Loucy (cell line): ENCODE results near the gene PKM.

ENCODE experiments used
- H2AFZ ChIP-seq: fragments of 200-600 bp; sonication (generic); 2 replicates; pipeline ENCODE4 v1.6.0; 2016; ENCODE audit warnings: antibody characterized with exemption, mild to moderate bottlenecking, low read length, moderate library complexity
- H3F3A ChIP-seq: fragments of 200-600 bp; 2 replicates; pipeline ENCODE4 v1.6.0; 2016; ENCODE audit warnings: antibody characterized with exemption, low read depth, mild to moderate bottlenecking
- H3K27me3 ChIP-seq: fragments of 200-600 bp; sonication (generic); 2 replicates; pipeline ENCODE4 v1.6.1; 2014; ENCODE audit warnings: low read length, mild to moderate bottlenecking; ENCODE audit not compliant: insufficient read depth, poor library complexity, severe bottlenecking
- H3K36me3 ChIP-seq: fragments of 200-600 bp; sonication (generic); 2 replicates; pipeline ENCODE4 v1.6.1; 2016; ENCODE audit warnings: low read length; ENCODE audit not compliant: insufficient read depth
- H3K4me1 ChIP-seq: fragments of 200-600 bp; sonication (generic); 2 replicates; pipeline ENCODE4 v1.5.1; 2014; ENCODE audit warnings: low read length, mild to moderate bottlenecking; ENCODE audit not compliant: insufficient read depth, poor library complexity, severe bottlenecking
- H3K4me2 ChIP-seq: fragments of 200-600 bp; sonication (generic); 2 replicates; pipeline ENCODE4 v1.6.0; 2014; ENCODE audit warnings: antibody characterized with exemption, low read length, low read depth, mild to moderate bottlenecking; ENCODE audit not compliant: poor library complexity, severe bottlenecking
- H3K4me3 ChIP-seq: fragments of 200-600 bp; sonication (generic); 2 replicates; pipeline ENCODE4 v1.5.1; 2014; ENCODE audit warnings: low read length, mild to moderate bottlenecking, mixed read lengths; ENCODE audit not compliant: poor library complexity, severe bottlenecking
- H3K79me2 ChIP-seq: fragments of 200-600 bp; sonication (generic); 2 replicates; pipeline ENCODE4 v1.6.1; 2014; ENCODE audit warnings: low read length; ENCODE audit not compliant: insufficient read depth
- H3K9ac ChIP-seq: fragments of 200-600 bp; sonication (generic); 2 replicates; pipeline ENCODE4 v1.6.0; 2014; ENCODE audit warnings: mild to moderate bottlenecking, low read depth, low read length, moderate library complexity; ENCODE audit not compliant: poor library complexity, severe bottlenecking
- H3K9me2 ChIP-seq: fragments of 200-600 bp; sonication (generic); replicated peaks from 2 replicates; pipeline ENCODE4 v1.6.1; 2016; ENCODE audit warnings: low read depth, low read length, mixed read lengths
- H3K9me3 ChIP-seq: fragments of 200-600 bp; sonication (generic); 2 replicates; pipeline ENCODE4 v1.6.1; 2014; ENCODE audit warnings: mild to moderate bottlenecking, antibody characterized with exemption, low read length, low read depth; ENCODE audit not compliant: insufficient read depth
- H4K20me1 ChIP-seq: fragments of 200-600 bp; sonication (generic); 2 replicates; pipeline ENCODE4 v1.6.0; 2014; ENCODE audit warnings: antibody characterized with exemption, low read length, mild to moderate bottlenecking; ENCODE audit not compliant: insufficient read depth, poor library complexity, severe bottlenecking
- EZH2phosphoT487 ChIP-seq: fragments of 200-600 bp; IDR thresholded peaks from 2 replicates; pipeline ENCODE4 v1.6.1; 2018; ENCODE audit warnings: antibody characterized with exemption, mild to moderate bottlenecking, moderate library complexity, borderline replicate concordance
- TF ChIP-seq, protein P1 (sequence below): fragments of 200-600 bp; sonication (generic); conservative IDR thresholded peaks from 2 replicates; pipeline ENCODE4 v1.5.1; 2014; ENCODE audit warnings: mild to moderate bottlenecking, antibody characterized with exemption, low read length

PKM gene

DNA sequence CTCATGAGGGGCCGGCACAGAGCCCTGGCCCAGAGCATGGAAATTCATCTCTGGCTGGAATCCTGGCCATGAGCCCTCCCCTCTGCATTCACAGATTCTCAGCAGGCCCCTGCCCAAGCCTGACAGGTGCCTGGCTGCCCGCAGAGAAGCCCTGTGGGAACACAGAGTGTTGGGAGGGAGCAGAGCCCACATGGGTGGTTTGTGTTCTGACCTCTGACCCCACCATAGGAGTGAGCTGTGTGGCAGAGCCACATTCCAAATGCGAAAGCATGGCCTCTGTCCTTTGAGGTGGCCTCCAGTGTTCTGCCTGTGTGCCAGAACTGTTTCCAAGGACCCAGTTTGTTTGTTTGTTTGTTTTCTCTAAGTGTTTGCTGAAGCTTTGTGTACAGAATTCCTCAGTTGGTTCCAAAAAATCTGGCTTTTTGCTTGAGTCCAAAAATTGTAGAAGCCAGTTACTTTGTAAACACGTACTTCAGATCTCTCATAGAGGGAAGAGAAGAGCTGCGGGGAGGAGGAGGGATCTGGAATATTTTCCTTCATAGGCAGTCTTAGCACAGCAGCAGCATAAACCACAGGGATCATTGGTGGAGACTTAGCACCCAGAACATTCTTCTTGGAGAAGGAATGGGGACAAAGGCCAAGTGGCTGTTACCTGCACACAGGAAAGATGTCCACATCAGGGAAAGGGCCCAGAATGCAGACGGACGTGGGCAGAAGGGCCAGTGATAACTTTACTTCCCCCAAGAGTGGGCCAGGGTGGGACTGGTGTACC lies 69.4 kb downstream of the PKM start:
- H3K9me3 ChIP-seq: no peaks in the 10 kb centered on the region
- H3K27me3 ChIP-seq: no peaks in the 10 kb centered on the region
- H3K4me3 ChIP-seq: no peak overlapping the region
- no peaks in the 10 kb centered on the region for H3K4me1 ChIP-seq
- H3K9ac ChIP-seq: no peak overlapping the region
- no peaks in the 10 kb centered on the region for H4K20me1 ChIP-seq
- H3F3A ChIP-seq: no peaks in the 10 kb centered on the region
- no peaks in the 10 kb centered on the region for H3K36me3 ChIP-seq
- TF ChIP-seq EZH2phosphoT487: no peak
- TF ChIP-seq, protein P1, sequence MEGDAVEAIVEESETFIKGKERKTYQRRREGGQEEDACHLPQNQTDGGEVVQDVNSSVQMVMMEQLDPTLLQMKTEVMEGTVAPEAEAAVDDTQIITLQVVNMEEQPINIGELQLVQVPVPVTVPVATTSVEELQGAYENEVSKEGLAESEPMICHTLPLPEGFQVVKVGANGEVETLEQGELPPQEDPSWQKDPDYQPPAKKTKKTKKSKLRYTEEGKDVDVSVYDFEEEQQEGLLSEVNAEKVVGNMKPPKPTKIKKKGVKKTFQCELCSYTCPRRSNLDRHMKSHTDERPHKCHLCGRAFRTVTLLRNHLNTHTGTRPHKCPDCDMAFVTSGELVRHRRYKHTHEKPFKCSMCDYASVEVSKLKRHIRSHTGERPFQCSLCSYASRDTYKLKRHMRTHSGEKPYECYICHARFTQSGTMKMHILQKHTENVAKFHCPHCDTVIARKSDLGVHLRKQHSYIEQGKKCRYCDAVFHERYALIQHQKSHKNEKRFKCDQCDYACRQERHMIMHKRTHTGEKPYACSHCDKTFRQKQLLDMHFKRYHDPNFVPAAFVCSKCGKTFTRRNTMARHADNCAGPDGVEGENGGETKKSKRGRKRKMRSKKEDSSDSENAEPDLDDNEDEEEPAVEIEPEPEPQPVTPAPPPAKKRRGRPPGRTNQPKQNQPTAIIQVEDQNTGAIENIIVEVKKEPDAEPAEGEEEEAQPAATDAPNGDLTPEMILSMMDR: no peak
- H2AFZ ChIP-seq: no peak overlapping the region
- H3K9me2 ChIP-seq: no peaks in the 10 kb centered on the region
- H3K79me2 ChIP-seq: no peaks in the 10 kb centered on the region
- H3K4me2 ChIP-seq: no peak overlapping the region

DNA sequence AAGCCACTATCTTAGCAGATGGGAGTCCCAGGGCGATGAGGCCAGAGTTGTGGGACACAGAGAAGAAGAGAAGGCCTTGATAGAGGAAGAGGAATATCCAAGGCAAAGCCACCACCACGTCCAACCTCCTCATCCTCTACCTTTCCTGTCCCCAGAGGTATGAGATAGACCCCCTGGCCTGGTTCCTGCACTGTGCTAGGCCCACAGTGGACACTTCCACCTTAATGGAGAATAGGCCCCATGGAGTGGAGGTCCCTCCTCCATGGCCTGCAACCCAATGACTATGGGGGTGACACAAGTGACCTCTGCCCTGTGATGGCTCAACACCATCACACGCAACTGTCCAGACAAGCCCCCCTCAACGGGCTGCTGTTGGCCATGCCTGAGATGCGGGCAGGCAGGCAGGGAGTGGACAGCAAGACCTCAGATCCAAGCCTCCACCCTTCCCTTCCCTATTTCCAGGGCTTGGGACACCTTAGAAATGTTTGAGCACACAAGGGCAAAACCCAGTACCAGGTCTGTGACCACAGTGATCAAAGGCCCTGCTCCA lies 70.2 kb downstream of the PKM start:
- no peak for TF ChIP-seq EZH2phosphoT487
- TF ChIP-seq, protein P1: no peak
- Histone ChIP-seq H3K9me2 (no peaks in the 10 kb centered on the region), H3F3A (no peaks in the 10 kb centered on the region), H3K4me1 (peaks cover 4% of the 10 kb centered on the region), H3K9me3 (no peaks in the 10 kb centered on the region), H3K4me3 (no peak overlapping the region), H3K4me2 (no peak overlapping the region), H3K27me3 (no peaks in the 10 kb centered on the region), H3K9ac (no peak overlapping the region), H4K20me1 (no peaks in the 10 kb centered on the region), H3K36me3 (no peaks in the 10 kb centered on the region), H3K79me2 (no peaks in the 10 kb centered on the region), H2AFZ (no peak overlapping the region)

DNA sequence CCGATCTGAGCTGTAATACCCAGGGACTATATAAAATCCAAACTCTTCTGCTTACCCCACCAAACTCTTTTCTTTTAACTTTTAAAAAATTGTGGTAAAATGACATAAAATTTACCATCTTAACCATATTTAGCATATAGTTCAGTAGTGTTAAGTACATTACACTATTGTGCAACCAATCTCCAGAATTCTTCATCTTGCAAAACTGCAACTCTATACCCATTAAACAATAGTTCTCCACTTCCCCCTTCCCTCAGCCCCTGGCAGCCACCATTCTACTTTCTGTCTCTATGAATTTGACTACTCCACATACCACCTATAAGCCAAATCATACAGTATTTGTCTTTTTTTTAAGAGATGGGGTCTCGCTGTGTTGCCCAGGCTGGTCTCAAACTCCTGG lies 74.1 kb downstream of the PKM start:
- peaks cover 4% of the 10 kb centered on the region for H3K4me1 ChIP-seq
- no peaks in the 10 kb centered on the region for H3K9me2 ChIP-seq
- H3K27me3 ChIP-seq: no peaks in the 10 kb centered on the region
- TF ChIP-seq EZH2phosphoT487: no peak
- TF ChIP-seq, protein P1: no peak
- no peaks in the 10 kb centered on the region for H3K79me2 ChIP-seq
- no peaks in the 10 kb centered on the region for H3K36me3 ChIP-seq
- H3F3A ChIP-seq: no peaks in the 10 kb centered on the region
- no peak overlapping the region for H3K4me3 ChIP-seq
- H3K9me3 ChIP-seq: no peaks in the 10 kb centered on the region
- no peak overlapping the region for H2AFZ ChIP-seq
- no peak overlapping the region for H3K9ac ChIP-seq
- no peaks in the 10 kb centered on the region for H4K20me1 ChIP-seq
- no peak overlapping the region for H3K4me2 ChIP-seq
